ENCODE data around the gene SV2A.
"Not testable (repeated sequence)": the region's sequence is repeated elsewhere in the genome, so short reads cannot be mapped to it uniquely, and the experiment has no call there.

SV2A gene, protein sequence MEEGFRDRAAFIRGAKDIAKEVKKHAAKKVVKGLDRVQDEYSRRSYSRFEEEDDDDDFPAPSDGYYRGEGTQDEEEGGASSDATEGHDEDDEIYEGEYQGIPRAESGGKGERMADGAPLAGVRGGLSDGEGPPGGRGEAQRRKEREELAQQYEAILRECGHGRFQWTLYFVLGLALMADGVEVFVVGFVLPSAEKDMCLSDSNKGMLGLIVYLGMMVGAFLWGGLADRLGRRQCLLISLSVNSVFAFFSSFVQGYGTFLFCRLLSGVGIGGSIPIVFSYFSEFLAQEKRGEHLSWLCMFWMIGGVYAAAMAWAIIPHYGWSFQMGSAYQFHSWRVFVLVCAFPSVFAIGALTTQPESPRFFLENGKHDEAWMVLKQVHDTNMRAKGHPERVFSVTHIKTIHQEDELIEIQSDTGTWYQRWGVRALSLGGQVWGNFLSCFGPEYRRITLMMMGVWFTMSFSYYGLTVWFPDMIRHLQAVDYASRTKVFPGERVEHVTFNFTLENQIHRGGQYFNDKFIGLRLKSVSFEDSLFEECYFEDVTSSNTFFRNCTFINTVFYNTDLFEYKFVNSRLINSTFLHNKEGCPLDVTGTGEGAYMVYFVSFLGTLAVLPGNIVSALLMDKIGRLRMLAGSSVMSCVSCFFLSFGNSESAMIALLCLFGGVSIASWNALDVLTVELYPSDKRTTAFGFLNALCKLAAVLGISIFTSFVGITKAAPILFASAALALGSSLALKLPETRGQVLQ

DNA sequence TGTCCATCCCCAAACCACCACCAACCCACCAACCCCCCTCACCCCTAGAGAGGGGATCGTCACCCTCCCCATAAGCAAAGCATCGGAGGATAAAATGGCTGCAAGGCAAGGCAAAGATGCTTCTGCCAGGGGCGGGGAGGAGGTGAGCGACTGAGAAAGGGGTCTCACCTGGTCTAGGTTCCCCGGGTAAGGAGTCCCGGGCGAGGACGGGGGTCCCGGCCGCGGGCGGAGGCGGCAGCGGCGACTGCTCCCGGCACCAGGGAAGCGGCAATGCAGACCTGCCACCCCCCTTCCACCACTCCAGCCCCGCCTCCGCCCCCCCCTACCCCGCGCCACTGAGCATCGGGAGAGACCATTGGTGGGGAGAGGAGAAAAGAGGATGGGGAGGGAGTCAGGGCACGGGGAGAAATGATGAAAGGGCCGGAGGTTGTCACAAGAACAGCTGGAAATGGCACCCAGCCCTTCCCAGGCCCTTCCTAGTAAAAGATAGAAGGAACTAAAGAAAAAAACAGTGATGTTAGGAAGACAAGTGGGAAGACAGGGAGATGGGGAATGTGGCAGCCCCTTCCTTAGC, at the start of gene SV2A:
TSS of gene SV2A (minus strand) at position 274 of the 574 bp plus-strand sequence. CDS start 4,004 bp downstream, outside the sequence.
- no peak for DNase-seq (ENCODE audit: low spot score)

DNA sequence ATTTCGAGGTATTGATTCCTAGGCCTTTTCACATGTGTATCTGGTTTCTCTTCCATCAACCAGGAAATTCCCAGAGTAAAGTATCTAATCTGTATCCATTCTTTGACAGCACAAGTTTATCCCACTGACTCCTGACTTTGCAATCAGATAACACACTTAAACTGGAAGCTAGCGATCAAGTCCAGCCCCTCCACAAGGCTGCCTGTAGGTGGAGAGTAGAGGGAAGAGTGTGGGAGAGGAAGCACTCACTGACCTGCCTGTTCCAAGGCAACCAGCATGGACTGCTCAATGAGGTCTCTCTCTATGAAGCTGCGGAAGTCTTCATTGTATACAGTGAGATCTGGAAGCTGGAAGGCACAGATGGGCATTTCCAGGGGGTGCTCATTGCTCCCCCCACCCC, 49.4 kb upstream of the SV2A start:
- no peak for DNase-seq (ENCODE audit: low spot score)

DNA sequence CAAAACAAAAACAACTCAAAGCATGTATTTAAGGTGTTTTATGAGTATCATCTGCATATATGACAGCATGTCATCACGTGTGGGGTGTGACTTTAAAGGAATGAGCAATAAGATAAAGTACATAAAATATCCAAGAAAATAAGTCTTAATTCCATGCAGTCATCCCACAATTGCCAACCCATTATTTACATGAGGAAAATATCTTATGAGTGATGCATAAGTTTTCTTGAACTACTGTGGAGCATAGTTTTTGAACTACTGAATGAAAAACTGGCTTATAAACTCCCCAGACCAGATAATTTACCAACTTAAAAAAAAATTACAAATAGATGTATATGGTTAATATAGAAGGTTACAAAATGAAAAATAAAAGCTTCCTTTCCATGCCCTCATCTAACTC, 48.8 kb upstream of the SV2A start:
- DNase-seq (ENCODE audit: low spot score) = no peak

DNA sequence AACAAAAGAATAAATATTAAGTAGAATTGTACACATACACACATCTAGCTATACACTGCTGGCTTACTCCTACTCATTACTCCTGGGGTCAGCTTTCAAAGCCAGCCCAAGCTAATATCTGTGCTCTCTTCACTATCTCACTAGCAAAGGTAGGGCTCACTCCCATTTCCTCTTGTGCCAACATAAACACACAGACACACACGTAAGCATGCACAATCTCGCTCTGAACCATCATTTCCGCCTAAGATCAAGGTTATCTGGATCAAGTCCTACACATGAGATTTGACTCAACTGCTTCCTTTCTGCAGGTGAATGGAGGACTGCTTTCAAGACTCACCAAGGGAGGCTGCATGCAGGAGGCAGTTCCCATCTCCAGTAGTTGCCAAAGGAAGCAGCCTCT, 47.8 kb upstream of the SV2A start:
- no peak for DNase-seq (ENCODE audit: low spot score)

DNA sequence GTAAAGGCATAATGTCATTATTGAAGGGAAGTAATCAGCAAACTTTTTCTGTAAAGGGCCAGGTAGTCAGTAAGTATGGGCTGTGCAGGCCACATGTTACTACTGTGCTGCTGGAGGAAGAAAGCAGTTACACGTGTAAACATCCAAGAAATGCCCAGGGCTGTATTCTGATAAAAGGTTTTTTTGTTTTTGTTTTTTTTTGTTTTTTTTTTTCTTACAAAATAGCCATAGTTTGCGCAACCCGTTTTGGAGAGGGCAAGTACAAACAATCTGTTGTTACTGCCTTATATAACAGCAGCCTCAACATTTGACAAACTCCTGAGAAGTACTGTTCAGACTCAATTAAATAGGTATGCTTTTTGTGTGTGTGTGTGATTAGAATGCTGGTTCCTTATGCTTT, 45.7 kb upstream of the SV2A start:
- DNase-seq (ENCODE audit: low spot score) = no peak

DNA sequence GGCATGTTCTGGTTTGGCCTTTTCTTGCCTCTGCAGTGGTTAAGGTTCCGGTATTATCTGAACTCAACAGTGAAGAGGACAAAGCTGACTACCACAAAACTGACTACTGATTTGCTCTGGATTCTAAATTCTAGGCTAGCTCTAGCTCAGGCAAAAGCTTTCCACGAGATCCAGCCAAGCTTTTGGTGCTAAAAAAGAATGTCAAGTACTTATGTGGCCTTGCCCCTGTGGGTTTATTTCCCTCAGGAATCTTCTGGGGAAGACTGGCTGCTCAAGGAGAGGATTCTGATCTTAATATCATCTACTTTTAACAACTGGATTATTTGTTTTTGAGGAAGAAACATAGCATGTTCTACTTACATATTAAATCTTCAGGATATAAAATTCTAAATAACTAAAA, 45.1 kb upstream of the SV2A start:
- no peak for DNase-seq (ENCODE audit: low spot score)

DNA sequence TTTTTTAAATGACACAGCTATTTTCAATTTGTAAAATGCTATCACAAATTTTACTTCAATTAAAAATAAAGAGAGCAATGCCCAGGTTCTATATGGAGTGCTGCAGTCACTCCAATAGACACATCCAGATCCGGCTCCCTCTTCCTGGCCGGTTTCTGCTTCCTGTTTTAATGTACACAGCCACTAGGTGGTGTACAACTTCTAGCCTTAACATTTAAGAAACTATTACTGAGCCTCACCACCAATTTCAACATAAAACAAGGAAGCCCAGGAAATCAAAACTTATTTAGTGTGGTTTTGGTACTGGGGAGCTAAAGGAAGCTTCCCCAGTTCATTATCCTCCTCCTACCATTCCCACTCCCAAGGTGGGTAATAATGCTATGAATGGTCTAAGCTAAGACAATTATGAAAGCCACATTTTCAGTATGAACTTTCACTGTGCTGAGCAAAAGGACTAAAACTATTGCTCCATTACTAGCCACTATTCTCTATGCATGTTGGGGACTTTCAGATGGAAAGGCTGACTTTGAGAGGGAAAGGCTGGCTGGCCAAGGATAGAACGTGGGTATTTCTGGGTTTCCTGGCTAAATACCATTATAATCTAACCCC, 44.5 kb upstream of the SV2A start:
- DNase-seq (ENCODE audit: low spot score) = no peak

DNA sequence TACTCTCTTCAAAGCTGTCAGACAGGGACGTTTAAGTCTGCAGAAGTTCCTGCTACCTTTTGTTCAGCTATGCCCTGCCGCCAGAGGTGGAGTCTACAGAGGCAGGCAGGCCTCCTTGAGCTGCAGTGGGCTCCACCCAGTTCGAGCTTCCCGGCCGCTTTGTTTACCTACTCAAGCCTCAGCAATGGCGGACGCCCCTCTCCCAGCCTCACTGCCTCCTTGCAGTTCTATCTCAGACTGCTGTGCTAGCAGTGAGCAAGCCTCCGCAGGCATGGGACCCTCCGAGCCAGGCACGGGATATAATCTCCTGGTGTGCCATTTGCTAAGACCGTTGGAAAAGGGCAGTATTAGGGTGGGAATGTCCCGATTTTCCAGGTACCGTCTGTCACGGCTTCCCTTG, 39.9 kb upstream of the SV2A start:
- not testable (repeated sequence) for DNase-seq (ENCODE audit: low spot score)

DNA sequence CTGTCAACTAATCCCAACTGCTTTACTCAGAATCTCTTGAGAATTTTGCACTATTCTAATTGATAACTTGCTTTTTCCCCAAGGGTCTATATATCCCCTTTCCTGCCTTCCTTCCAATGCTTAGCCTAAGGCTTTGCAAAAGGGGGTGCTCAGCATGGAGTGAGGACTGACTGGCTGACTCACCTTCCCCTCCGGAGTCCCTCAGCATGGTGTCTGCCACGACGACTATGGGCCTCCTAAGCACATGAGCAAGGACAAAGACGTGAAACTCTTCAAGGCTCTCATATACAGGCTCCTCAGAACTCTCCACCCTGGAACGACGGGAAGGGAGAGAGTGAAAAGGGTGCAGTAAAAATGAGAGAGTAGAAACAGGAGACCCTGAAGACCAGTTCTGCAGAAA, 32.3 kb upstream of the SV2A start:
- DNase-seq (ENCODE audit: low spot score) = no peak

DNA sequence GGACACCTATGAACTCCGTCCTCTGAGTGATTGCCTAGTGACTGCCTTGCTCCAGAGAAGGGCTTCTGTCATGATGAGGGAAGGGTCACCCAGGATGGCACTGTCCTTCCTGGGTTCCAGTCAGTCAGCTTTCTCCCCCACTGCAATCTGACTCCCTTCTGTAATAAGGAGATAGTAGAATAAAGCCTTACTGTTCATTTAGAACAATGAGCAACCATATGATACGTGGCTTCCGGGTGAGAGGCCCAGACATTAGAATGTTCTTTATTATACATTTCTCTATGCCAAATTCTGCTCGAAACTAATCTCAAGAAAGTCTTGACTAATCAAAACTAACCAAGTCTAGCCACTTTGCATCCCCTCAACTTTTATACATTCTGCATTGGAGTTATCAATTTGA, 27.6 kb upstream of the SV2A start:
- no peak for DNase-seq (ENCODE audit: low spot score)

DNA sequence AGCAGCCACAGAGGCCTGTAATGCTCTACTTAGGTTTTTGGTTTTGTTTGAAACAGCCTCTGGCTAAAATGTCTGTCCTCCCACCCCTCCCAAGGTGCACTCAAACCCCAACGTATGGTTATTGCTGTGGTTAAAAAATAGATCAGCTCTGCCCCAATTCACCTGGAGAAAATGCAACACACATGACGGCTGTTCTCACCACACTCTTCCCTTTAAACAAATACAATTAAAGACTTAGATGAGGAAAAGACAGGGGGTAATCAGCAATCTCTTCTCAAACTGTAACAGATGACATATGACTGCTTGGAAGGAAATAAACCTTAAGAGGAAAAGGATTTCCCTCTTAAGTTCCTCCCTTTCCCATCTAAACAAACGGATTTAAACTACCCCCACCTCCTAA, 25.2 kb upstream of the SV2A start:
- no peak for DNase-seq (ENCODE audit: low spot score)

DNA sequence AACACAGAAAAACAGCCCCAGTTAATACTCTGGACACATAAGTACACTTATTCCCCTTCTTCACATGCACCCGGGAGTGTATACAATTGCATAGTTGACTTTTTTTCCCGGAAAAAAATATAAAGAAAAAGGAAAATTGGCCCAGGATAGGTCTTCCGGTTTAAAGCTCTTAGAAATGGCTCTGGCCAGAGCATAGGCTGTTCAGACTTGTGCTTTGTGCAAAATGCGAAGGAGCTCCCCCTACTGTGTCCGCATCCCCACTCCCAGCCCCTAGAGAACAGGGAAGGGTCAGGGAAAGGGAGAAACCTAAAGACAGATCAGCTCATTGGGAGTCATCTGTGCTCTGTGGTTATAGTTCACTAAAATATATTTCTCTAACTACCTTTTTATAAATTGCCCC, 24.6 kb upstream of the SV2A start:
- no peak for DNase-seq (ENCODE audit: low spot score)

DNA sequence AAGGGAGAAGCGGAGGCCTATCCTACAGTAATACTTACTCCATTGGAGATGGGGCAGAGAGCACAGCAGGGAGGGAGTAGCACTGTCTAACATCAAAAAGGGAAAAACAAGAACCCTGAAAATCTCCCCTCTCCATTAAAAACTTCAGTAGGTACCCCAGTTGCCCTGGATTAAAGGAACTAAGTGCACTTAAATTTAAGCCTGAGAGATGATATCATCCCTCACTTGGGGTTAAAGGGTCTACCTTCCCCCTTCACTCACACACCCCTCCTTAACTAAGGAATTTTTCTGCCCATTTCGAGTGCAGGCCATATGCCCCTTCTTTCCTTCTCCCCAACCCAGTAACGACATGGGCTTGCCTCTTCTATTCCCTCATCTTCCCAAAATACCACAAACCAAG, 22.8 kb upstream of the SV2A start:
- DNase-seq (ENCODE audit: low spot score) = no peak

DNA sequence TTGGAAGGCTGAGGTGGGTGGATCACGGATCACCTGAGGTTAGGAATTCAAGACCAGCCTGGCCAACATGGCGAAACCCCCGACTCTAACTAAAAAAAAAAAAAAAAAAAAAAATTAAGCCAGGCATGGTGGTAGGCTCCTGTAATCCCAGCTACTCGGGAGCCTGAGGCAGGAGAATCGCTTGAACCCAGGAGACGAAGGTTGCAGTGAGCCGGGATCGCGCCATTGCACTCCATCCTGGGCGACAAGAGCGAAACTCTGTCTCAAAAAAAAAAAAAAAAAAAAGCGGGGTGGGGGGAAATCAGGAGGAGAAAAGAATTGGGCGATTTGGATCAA, 21.0 kb upstream of the SV2A start:
- DNase-seq (ENCODE audit: low spot score) = not testable (repeated sequence)

DNA sequence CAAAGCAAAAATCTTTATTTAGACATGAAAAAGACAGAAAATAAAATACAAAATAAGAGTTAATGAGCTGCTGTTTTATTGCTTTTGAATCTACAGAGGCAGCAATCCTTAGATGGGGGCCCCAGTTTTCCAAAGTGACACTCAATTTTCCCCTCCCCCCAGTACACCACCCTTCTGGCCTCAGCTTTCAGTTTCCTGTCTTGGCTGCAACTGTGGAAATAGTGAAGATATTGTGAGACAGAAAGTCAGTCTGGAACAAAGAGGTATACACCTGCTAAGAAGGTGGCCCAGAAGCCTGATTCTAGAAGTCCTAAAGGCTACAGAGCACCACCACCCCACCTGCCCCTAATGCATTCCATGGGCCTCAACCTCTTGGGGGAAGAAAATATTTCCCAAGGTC, 20.1 kb upstream of the SV2A start:
- no peak for DNase-seq (ENCODE audit: low spot score)

DNA sequence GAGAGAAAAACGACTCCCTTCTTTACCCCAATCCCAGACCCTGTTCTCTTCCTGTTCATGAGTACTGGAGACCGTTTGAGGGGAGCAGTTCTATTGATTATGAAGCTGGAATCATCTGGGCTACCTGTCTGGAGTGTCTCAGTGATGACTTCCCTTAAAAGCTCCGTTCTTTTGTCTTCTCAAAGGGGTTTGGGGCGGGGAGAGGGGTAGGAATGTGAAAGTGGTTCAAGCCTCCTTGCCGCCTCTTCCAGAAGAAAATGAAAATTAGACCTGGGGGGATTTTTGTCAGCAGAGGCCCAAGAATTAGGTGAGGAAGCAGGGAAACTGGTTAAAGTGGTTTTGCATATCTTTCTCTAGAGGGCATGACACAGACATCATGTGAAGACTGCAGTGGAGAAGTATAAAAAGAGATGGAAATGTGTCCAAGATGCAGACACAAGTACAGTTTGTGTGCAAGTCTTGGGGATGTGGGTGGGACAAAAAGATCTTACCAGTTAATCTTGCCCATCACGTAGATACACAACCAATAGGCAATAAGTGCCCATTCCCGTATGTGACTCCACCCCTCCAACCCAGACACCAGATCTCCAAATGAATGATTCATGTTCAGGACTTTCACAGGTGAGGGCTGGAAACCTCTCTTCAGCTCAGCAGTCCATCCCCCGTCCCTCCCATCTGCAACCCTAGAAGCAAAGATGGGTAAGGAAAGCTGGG, 19.5 kb upstream of the SV2A start:
- no peak for DNase-seq (ENCODE audit: low spot score)

DNA sequence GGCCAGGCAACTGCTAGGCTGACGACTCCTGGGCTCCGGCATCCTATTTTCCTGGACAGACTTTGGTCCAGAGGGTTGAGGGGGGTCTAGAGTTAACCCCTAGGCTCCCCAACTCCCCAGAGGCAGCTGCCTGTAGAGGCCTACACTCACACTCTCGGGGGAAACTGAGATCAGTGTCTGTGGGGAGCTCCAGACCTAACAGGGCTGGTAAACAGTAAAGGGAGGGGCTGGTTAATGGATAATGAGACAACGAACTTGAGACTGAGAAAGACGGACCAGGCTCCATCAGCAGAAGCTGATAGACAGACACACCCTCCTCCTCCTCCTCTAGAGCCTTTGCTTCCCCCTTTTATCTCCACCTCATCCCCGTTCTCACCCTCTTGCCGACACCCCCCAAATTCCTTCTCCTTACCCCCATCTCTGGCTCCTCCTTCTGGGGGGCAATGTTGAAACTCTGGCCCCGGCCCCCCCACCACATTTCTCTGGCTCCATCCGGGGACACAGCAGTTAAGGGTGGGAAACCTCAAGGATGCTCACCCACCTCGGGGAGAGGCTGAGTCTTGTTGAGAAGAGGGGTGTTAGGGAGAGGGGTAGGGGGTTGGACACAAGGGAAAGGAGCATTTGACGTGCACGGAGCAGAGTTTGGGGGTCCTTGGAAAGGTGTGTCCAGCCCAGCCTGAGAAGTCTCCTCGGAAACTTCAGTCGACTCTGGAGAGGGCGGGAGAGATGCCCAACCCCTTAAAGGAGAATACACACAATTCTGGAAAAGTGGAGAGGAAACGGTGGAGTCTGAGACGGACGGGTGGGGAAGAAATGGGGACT, 18.7 kb upstream of the SV2A start, which contains the start of gene MTMR11:
TSS of gene MTMR11 (minus strand) at position 710 of the 822 bp plus-strand sequence. CDS start at position 478, 232 bp downstream.
- no peak for DNase-seq (ENCODE audit: low spot score)

DNA sequence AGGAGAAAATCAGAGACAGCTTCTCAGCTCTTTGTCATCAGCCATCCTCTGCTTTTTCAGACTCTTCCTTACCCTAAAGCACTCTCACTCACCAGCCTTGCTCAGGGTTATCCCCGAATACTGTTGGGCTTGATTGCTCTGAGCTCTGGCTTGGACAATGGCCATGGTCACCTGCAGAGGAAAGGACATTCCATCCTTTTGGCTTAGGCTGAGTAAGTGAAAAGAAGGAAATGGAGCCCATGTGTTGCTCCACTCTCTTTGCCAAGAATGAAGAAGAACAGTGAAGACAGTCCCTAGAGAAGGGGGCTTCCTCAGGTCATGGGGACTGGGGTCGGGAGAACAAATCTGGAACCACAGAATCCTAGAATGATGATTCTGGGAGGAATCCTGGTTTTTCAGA, 16.7 kb upstream of the SV2A start:
- DNase-seq (ENCODE audit: low spot score) = no peak

DNA sequence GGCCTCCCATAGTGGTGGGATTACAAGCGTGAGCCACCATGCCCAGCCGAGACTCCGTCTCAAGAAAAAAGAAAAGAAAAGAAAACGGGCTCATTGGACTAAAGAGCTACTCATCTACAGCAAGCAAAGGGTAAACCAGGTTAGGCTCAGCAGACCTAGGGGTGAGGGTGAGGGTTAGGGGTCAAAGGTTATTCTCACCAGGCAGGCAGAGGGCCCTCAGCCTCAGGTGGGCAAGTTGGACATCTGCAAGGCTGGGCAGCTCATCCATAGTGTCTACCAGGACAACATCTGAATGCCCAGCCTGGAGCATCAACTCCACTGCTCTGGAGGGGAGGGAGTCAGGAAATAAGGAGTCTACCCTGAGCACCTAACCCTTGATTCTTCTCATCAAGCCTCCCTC, 15.6 kb upstream of the SV2A start:
- no peak for DNase-seq (ENCODE audit: low spot score)

DNA sequence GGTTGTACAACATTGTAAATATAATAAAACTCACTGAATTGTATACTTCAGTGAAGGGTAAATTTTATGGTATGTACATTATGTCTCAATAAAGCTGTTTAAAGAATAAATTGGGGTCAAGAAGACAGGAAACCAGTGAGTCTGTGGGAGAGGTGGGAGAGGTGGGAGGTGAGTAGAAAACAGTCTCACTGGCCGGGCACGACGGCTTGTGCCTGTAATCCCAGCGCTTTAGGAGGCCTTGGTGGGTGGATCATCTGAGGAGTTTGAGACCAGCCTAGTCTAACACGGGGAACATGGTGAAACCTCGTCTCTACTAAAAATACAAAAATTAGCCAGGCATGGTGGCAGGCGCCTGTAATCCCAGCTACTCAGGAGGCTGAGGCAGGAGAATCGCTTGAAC, 14.8 kb upstream of the SV2A start:
- DNase-seq (ENCODE audit: low spot score) = no peak

DNA sequence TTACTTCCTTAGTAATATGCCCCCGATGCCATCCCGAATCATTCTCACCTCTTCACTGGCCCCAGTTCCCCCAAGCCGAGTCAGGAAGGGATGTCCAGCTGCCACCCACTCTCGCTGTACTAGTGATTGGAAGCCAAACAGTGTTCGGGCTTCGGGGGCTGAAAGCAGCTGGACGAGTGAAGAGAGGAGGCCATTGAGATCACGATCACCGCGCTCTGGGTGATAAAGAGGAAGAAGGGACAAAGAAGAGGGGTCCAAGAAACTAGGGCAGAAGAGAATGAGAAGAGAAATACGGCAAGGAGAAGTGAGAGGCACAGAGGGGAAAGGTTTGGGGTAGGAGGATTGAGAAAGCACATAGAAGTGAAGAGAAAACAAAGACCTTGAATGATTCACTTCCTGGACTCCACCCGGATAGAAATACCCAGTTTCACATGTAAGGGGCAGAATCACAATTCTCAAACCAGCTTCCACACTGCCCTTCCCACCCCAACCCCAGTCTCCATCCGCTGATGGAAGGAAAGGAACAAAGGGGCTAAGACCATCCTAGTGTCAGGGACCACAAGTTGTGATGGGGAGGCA, 13.7 kb upstream of the SV2A start:
- DNase-seq (ENCODE audit: low spot score) = no peak

All from left forelimb (tissue), 1 donor.